Measurements from ENCODE around the gene ARID1A.

- TF ChIP-seq CTCF (IDR thresholded peaks at IDR 0.05; ENCODE audit: extremely low read depth in 1 of 2, insufficient read depth in 1 of 2, low read depth in 1 of 2, low read length in 2 of 2) (no peak), POLR2A (IDR thresholded peaks at IDR 0.05; ENCODE audit: low read depth, low read length) (no peak), POLR2AphosphoS5 (IDR thresholded peaks at IDR 0.05; ENCODE audit: insufficient read depth, low read depth, low read length) (no peak), FOS (IDR thresholded peaks at IDR 0.05; ENCODE audit: borderline replicate concordance, insufficient read depth, low read length) (no peak)
These were observed 95.8 kb downstream of the ARID1A start for GRCh38 chr1:26791626-26792025.
